GM20000 (cell line): ENCODE results near the gene AQR.

Source experiments
- DNase-seq: peaks from one replicate; pipeline ENCODE4 v3.0.0; 2012; ENCODE audit warnings: low spot score
- CTCF ChIP-seq: IDR thresholded peaks from 2 replicates; pipeline ENCODE4 v1.5.1; 2012; ENCODE audit warnings: mild to moderate bottlenecking, control low read depth; ENCODE audit errors: extremely low read depth, missing control alignments

The AQR gene

DNA sequence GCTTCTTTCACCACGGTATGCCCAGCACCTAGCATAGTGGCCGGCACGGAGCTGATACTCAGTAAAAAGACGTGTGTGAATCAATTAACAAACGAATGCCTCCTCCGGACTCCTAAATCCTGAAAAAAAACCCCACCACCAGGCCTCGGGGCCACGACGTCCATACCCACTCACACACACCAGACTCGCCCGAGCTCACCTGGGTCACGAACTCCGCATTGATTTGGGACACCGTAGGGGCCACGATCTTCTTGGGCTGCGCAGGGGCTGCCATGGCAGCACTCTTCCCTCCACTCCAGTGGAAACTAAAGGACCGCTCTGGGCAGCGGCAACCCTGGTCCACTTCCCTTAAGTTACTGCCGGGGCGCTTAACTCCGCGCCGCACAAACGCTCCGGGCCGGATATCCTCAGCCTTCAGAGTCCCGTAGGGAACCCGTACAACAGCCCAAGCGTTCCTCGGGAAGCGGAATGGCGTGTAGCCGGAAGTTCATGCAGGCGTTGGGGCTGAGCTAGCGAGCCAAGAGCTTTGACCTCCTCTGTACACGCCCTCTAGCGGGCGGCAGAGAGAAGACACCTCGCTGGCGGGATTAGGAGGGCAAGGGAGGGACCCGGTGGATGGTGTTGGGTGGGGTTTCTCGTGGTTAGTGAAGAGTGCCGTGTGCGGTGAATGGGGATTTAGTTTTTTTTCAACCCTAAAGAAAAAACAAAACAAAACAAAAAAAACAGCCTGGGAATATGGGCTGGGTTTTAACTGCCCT lies at the start of gene AQR:
TSS of gene AQR (minus strand) at position 403 of the 758 bp plus-strand sequence. CDS start at position 274, 129 bp downstream.
- peak; percentile 80 for TF ChIP-seq CTCF
- peak; percentile 88 for DNase-seq

- TF ChIP-seq CTCF: no peak
- no peak for DNase-seq
Measured at GRCh38 chr15:35014241-35014640, 44.7 kb upstream of the AQR start.

DNA sequence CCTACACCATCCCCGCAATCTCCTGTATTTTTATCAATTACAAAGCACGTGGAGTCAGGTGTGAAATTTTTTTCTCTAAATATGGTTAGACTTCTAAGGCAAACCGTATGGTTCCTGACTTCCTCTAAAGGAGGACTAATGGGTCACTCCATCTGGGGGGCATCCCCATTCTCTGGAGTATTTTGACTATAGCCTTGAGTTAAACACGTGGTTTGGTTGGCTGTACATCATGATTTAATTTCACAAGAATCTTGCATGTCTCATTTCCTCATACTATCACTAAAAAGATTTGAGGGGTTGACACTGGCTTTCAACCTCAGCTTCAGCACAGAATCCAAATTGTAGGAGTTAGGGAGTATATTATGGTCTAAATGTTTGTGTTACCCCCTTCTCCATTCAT lies 43.8 kb upstream of the AQR start:
- no peak for TF ChIP-seq CTCF
- no peak for DNase-seq

DNA sequence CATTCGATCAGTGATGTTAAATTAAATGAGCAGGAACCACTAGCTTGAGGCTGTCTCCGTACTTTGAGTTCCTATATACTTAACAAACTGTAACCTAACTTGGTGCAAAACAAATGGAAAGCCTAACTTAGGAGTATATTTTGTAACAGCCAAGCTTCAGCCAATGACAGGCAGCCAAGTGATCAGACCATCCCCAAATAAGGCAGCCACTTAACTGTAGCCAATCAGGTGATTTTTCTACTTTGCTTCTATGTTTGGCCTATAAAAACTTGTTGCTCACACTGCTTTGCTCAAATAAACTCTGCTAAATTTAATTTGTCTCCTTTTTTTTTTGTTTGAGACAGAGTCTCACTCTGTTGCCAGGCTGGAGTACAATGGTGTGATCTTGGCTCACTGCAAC lies 37.9 kb upstream of the AQR start:
- no peak for DNase-seq

GRCh38 chr15:35005933-35006332 lies 36.4 kb upstream of the AQR start:
- no peak for TF ChIP-seq CTCF
- no peak for DNase-seq

More for the DNA sequence above, 37.9 kb upstream of the AQR start:
- no peak for TF ChIP-seq CTCF

DNA sequence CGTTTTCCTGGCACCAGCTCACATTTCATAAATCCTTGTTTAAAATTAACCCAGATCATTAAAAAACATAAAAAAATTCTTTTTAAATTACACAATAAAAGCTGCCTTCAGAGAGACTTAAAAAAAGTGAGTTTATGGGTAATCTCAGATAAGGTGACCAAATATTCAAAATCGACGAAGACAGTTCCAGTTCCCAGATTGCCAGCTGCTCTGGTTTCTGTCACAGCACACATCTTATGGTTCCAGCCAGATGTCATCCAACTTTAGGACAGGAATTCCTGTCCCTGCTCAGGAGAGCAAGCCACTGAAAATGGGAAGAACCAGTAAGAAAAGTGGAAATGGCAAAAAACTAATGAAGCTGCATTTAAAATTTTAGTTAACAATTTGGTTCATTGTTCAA lies 34.4 kb upstream of the AQR start:
- DNase-seq: no peak
- TF ChIP-seq CTCF: no peak

DNA sequence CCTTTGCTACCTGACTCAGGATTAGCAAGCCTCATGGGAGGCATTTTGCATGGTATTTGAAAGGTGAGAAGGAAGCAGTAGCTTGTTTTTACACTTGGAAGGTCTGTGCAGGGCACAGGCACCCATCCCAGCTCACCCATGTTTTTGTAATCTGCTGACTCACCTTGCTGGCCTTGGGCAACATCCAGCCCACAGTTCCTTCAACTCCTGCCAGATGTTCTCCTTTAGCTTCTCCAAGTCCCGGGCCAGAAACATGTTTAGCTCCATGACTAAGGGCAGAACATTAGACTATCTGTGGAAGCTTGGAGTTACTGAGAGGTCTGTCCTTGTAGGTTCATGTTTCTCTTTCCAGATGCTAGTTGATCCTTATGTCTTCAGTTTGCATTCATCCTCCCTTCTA lies 31.0 kb upstream of the AQR start:
- DNase-seq: no peak

More for the DNA sequence above, 31.0 kb upstream of the AQR start:
- no peak for TF ChIP-seq CTCF
